Hepatocyte (in vitro differentiated cells): Measurements from ENCODE around the gene DHRS12.

Experiments used
- EZH2 ChIP-seq: fragments of 200-600 bp; sonication (generic); IDR thresholded peaks from 2 replicates; pipeline ENCODE4 v1.6.1; 2016; ENCODE audit warnings: antibody characterized with exemption, mild to moderate bottlenecking, borderline replicate concordance
- EZH2phosphoT487 ChIP-seq: fragments of 200-600 bp; sonication (generic); IDR thresholded peaks from one replicate; pipeline ENCODE4 v1.6.1; 2018; ENCODE audit warnings: antibody characterized with exemption, mild to moderate bottlenecking, low read depth, moderate library complexity; ENCODE audit not compliant: unreplicated experiment, severe bottlenecking
- TF ChIP-seq, protein P1 (sequence below): fragments of 200-600 bp; sonication (generic); IDR thresholded peaks from 2 replicates; pipeline ENCODE4 v1.5.1; 2016; ENCODE audit warnings: antibody characterized with exemption, mild to moderate bottlenecking; ENCODE audit not compliant: poor library complexity

DNA sequence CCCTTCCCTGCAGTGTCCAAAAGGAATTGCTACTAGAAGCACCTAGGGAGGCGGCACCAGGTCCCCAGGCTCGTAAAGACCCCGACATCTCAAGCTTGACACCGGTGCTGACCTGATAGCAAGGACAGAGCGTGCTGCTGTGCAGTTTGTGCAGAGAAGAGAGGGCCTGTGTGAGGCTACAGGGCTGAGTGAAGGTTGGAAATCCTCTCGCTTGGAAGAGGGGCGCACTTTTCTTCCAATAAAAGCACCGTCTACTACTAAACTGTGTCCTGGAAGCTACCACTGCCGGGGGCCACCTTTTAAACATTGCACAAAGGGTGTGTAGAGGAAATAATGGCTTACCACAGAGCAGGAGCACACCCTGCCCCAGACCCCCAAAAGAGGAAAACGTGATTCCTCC, 30.0 kb upstream of the DHRS12 start:
- TF ChIP-seq, protein P1, sequence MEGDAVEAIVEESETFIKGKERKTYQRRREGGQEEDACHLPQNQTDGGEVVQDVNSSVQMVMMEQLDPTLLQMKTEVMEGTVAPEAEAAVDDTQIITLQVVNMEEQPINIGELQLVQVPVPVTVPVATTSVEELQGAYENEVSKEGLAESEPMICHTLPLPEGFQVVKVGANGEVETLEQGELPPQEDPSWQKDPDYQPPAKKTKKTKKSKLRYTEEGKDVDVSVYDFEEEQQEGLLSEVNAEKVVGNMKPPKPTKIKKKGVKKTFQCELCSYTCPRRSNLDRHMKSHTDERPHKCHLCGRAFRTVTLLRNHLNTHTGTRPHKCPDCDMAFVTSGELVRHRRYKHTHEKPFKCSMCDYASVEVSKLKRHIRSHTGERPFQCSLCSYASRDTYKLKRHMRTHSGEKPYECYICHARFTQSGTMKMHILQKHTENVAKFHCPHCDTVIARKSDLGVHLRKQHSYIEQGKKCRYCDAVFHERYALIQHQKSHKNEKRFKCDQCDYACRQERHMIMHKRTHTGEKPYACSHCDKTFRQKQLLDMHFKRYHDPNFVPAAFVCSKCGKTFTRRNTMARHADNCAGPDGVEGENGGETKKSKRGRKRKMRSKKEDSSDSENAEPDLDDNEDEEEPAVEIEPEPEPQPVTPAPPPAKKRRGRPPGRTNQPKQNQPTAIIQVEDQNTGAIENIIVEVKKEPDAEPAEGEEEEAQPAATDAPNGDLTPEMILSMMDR = no peak
- TF ChIP-seq EZH2 (no peak), EZH2phosphoT487 (no peak)
